HepG2 (cell line): ENCODE results near the gene NPAS2. TPM values are rescaled to one million over a fixed set of nuclear protein-coding genes. Genes with fewer than 3 reads are reported as not detected.

Experiments used
- ATAC-seq: fragments of 200-7000 bp; cut with Tn5 transposase; 3 replicates; pipeline ENCODE4 v1.9.1; 2020; ENCODE audit warnings: mild to moderate bottlenecking, moderate library complexity
- BruUV-seq: library from RNA; stranded (reverse); fragments of 400-500 nt; replicated peaks from 2 replicates; lab custom pipeline; 2021; lab: Mats Ljungman, UMichigan
- CTCF ChIA-PET: fragments of 300-600 bp; formaldehyde crosslinking; extraction: SDS; loops from one replicate; lab custom pipeline; 2021; ENCODE audit warnings: low total read pairs, inconsistent platforms, low intra/inter-chr PET ratio; lab: Yijun Ruan, JAX
- POLR2A ChIA-PET: fragments of 350-600 bp; sonication (Branson Sonifier 250); formaldehyde crosslinking; loops from one replicate; lab custom pipeline; 2020; ENCODE audit warnings: antibody characterized with exemption, inconsistent platforms; lab: Yijun Ruan, JAX
- DNase-seq: peaks from one replicate; pipeline ENCODE4 v3.0.0-alpha.2; 2015; ENCODE audit warnings: low spot score
- FAIRE-seq: peaks from 3 replicates; lab custom pipeline; 2011; peaks lifted over from hg19 to GRCh38; lab: Jason Lieb, UNC
- H2AFZ ChIP-seq: one replicate; pipeline ENCODE4 v1.6.1; 2011; ENCODE audit warnings: low read length, inconsistent platforms
- H3K27ac ChIP-seq: fragments of 300-600 bp; 3 replicates; pipeline ENCODE4 v1.8.0; 2011; ENCODE audit warnings: mixed run types, mild to moderate bottlenecking, mixed read lengths, low read length, inconsistent platforms; ENCODE audit not compliant: insufficient read depth; ENCODE audit errors: extremely low read length
- H3K27me3 ChIP-seq, 2 experiments: fragments of 200-600 bp in 1 of 2; 2 replicates in 1 of 2; 3 replicates in 1 of 2; pipeline versions ENCODE4 v1.6.0 to v1.8.0; 2011; ENCODE audit warnings: low read length in 2 of 2, mild to moderate bottlenecking in 2 of 2, moderate library complexity in 2 of 2, inconsistent platforms in 1 of 2; ENCODE audit not compliant: insufficient read depth in 2 of 2, control insufficient read depth in 1 of 2
- H3K36me3 ChIP-seq, 2 experiments: fragments of 200-600 bp in 1 of 2; replicated peaks in 1 of 2; 2 replicates in 1 of 2; 3 replicates in 1 of 2; pipeline versions ENCODE4 v1.5.1 to v1.8.0; 2011; ENCODE audit warnings: low read length in 2 of 2, inconsistent platforms in 1 of 2; ENCODE audit not compliant: insufficient read depth in 2 of 2, control insufficient read depth in 1 of 2
- H3K4me1 ChIP-seq: 2 replicates; pipeline ENCODE4 v1.5.1; 2012; ENCODE audit warnings: low read length, inconsistent platforms; ENCODE audit not compliant: insufficient read depth
- H3K4me2 ChIP-seq: 2 replicates; pipeline ENCODE4 v1.6.0; 2011; ENCODE audit warnings: low read depth, low read length, inconsistent platforms
- H3K4me3 ChIP-seq, 3 experiments: fragments of 200-600 bp in 1 of 3; sonication (generic), shearing (Covaris generic) in 1 of 3; replicated peaks in 1 of 3; 2 replicates each; pipeline ENCODE4 v1.5.1; 2011 to 2016; ENCODE audit warnings: low read length in 3 of 3, inconsistent platforms in 2 of 3, low read depth in 2 of 3, mild to moderate bottlenecking in 2 of 3, control low read depth in 1 of 3, mixed read lengths in 1 of 3; ENCODE audit not compliant: insufficient read depth in 1 of 3
- H3K79me2 ChIP-seq: one replicate; pipeline ENCODE4 v1.6.1; 2011; ENCODE audit warnings: low read length, inconsistent platforms; ENCODE audit not compliant: insufficient read depth
- H3K9ac ChIP-seq: 2 replicates; pipeline ENCODE4 v1.6.0; 2011; ENCODE audit warnings: mild to moderate bottlenecking, low read depth, low read length, inconsistent platforms; ENCODE audit not compliant: insufficient read depth
- H3K9me3 ChIP-seq: 2 replicates; pipeline ENCODE4 v1.5.1; 2012; ENCODE audit warnings: mild to moderate bottlenecking, low read length
- H4K20me1 ChIP-seq: 2 replicates; pipeline ENCODE4 v1.6.0; 2011; ENCODE audit warnings: inconsistent platforms, mild to moderate bottlenecking, low read length, moderate library complexity; ENCODE audit not compliant: insufficient read depth
- CBX5 ChIP-seq: sonication (generic); formaldehyde crosslinking; IDR thresholded peaks from 2 replicates; pipeline ENCODE4 v1.4.0; 2020; ENCODE audit warnings: missing genetic modification reagents, borderline replicate concordance
- DMTF1 ChIP-seq: sonication (generic); formaldehyde crosslinking; IDR thresholded peaks from 2 replicates; pipeline ENCODE4 v1.4.0; 2020; ENCODE audit warnings: mild to moderate bottlenecking, missing genetic modification reagents
- ESRRA ChIP-seq: sonication (generic); formaldehyde crosslinking; IDR thresholded peaks from 2 replicates; pipeline ENCODE4 v1.5.1; 2020; ENCODE audit warnings: mild to moderate bottlenecking, low read depth, missing genetic modification reagents
- HIVEP1 ChIP-seq: sonication (generic); formaldehyde crosslinking; IDR thresholded peaks from 2 replicates; pipeline ENCODE4 v1.4.0; 2020; ENCODE audit warnings: mild to moderate bottlenecking, missing genetic modification reagents
- HMG20B ChIP-seq: conservative IDR thresholded peaks from 2 replicates; pipeline ENCODE4 v1.6.1; 2016; ENCODE audit warnings: missing genetic modification reagents, missing compliant biosample characterization
- MAFK ChIP-seq, 2 experiments: IDR thresholded peaks in 1 of 2; conservative IDR thresholded peaks in 1 of 2; 2 replicates each; pipeline ENCODE4 v1.6.1; 2011; ENCODE audit warnings: improper control_type of control experiment in 2 of 2, low read length in 2 of 2
- PTBP1 ChIP-seq: fragments of 200-400 bp; formaldehyde crosslinking; IDR thresholded peaks from 2 replicates; pipeline ENCODE4 v1.6.1; 2018; ENCODE audit warnings: low read length, low read depth; ENCODE audit not compliant: poor library complexity, severe bottlenecking
- SPEN ChIP-seq: sonication (generic); formaldehyde crosslinking; IDR thresholded peaks from 2 replicates; pipeline ENCODE4 v1.5.1; 2020; ENCODE audit warnings: low read depth, mild to moderate bottlenecking, missing genetic modification reagents
- TERF1 ChIP-seq: sonication (generic); formaldehyde crosslinking; IDR thresholded peaks from 2 replicates; pipeline ENCODE4 v1.8.0; 2022; ENCODE audit warnings: mild to moderate bottlenecking, missing genetic modification reagents, moderate library complexity
- ZNF276 ChIP-seq: sonication (generic); formaldehyde crosslinking; IDR thresholded peaks from 2 replicates; pipeline ENCODE4 v1.4.0; 2020; ENCODE audit warnings: mild to moderate bottlenecking, low read depth, missing genetic modification reagents
- ZNF296 ChIP-seq: sonication (generic); formaldehyde crosslinking; conservative IDR thresholded peaks from 2 replicates; pipeline ENCODE4 v1.5.0; 2020; ENCODE audit warnings: mild to moderate bottlenecking, missing genetic modification reagents
- ZNF335 ChIP-seq: sonication (generic); formaldehyde crosslinking; IDR thresholded peaks from 2 replicates; pipeline ENCODE4 v1.4.0; 2020; ENCODE audit warnings: missing genetic modification reagents
- ZNF343 ChIP-seq: sonication (generic); formaldehyde crosslinking; IDR thresholded peaks from 2 replicates; pipeline ENCODE4 v1.4.0; 2020; ENCODE audit warnings: mild to moderate bottlenecking, missing genetic modification reagents
- ZNF44 ChIP-seq: sonication (generic); formaldehyde crosslinking; IDR thresholded peaks from 2 replicates; pipeline ENCODE4 v1.5.1; 2020; ENCODE audit warnings: mild to moderate bottlenecking, missing genetic modification reagents
- ZNF737 ChIP-seq: sonication (generic); formaldehyde crosslinking; IDR thresholded peaks from 2 replicates; pipeline ENCODE4 v1.5.0; 2020; ENCODE audit warnings: missing genetic modification reagents, mild to moderate bottlenecking, borderline replicate concordance
- ZNF749 ChIP-seq: sonication (generic); formaldehyde crosslinking; IDR thresholded peaks from 2 replicates; pipeline ENCODE4 v1.8.0; 2022; ENCODE audit warnings: mild to moderate bottlenecking, missing genetic modification reagents, moderate library complexity, borderline replicate concordance
- ZNF75D ChIP-seq: sonication (generic); formaldehyde crosslinking; IDR thresholded peaks from 2 replicates; pipeline ENCODE4 v1.8.1; 2023; ENCODE audit warnings: missing genetic modification reagents, mild to moderate bottlenecking, borderline replicate concordance
- ZNF775 ChIP-seq: sonication (generic); formaldehyde crosslinking; IDR thresholded peaks from 2 replicates; pipeline ENCODE4 v1.4.0; 2020; ENCODE audit warnings: missing genetic modification reagents, mild to moderate bottlenecking, moderate library complexity, borderline replicate concordance
- WGBS: methylation state at CpG from one replicate; pipeline ENCODE4 v1.1.6; 2017; ENCODE audit warnings: low lambda C conversion rate; 5-methylcytosine and 5-hydroxymethylcytosine counted together
- in situ Hi-C: cut with HindIII; loops from 2 replicates; pipeline ENCODE4 v1.10.0; 2017; ENCODE audit warnings: low pct_unique_long_range_greater_than_20kb; ENCODE audit not compliant: extremely low pct_ligation_motif_present
- intact Hi-C: fragments of 100-400 bp; cut with micrococcal nuclease; formaldehyde crosslinking; loops from one replicate; pipeline ENCODE4 v1.10.0; 2022; ENCODE audit not compliant: unreplicated experiment
- polyA plus RNA-seq, 8 experiments: library from polyadenylated mRNA; depleted of rRNA in 3 of 8; stranded (reverse) in 7 of 8; unstranded in 1 of 8; fragments of >200 nt; fragmentation: Illumina TruSeq in 4 of 8; extraction: Trizol in 4 of 8; gene quantifications; 2 replicates each; pipeline versions ENCODE4 v1.2.1 to v1.2.3, GENCODE V29; 2011 to 2016; ENCODE audit warnings: low read depth in 4 of 8, missing spikeins in 1 of 8, mixed read lengths in 1 of 8; ENCODE audit not compliant: insufficient read depth in 1 of 8
- total RNA-seq, 5 experiments: library from RNA; depleted of rRNA; stranded (reverse); fragments of >200 nt; fragmentation: Illumina TruSeq; extraction: Trizol; gene quantifications; 2 replicates each; pipeline ENCODE4 v1.2.3, GENCODE V29; 2016; ENCODE audit warnings: low read depth in 1 of 5

Gene NPAS2
- total and polyA plus RNA-seq, 2 of the 13 experiments (the other 11 are each of a cell fraction or from before 2014, with no cell fraction given): 14.8 to 37.5 TPM

- CTCF ChIA-PET: interaction anchor here (0.6 to 2.0 kb wide), 2 partner anchors 9 to 250 kb away, joined by 5 read pairs; no protein-coding TSS in a partner anchor
- intact Hi-C loops: loop anchor here (10.0 kb wide), 1 partner anchor 85 kb away; no protein-coding TSS in a partner anchor
- FAIRE-seq: no peak
- TF ChIP-seq ZNF343 (CRISPR knock-in tag): no peak
- TF ChIP-seq ZNF335 (CRISPR knock-in tag): no peak
- TF ChIP-seq ZNF296 (CRISPR knock-in tag): no peak
- no peak for TF ChIP-seq ZNF737 (CRISPR knock-in tag)
- no peak for TF ChIP-seq SPEN
- TF ChIP-seq ESRRA (CRISPR knock-in tag): no peak
- no peak for TF ChIP-seq ZNF276 (CRISPR knock-in tag)
- TF ChIP-seq PTBP1: no peak
- no peak for TF ChIP-seq MAFK (conservative IDR thresholded peaks at IDR 0.05 in 1 of 2, IDR thresholded peaks at IDR 0.05 in 1 of 2; ENCODE audit: low read length in 2 of 2)
- no peak for TF ChIP-seq ZNF44 (CRISPR knock-in tag)
- TF ChIP-seq ZNF749 (CRISPR knock-in tag): no peak
- no peak for TF ChIP-seq ZNF75D
- TF ChIP-seq DMTF1 (CRISPR knock-in tag): no peak
- TF ChIP-seq CBX5: no peak
- no peak for TF ChIP-seq TERF1 (CRISPR knock-in tag)
- TF ChIP-seq HIVEP1: no peak
- no peak for TF ChIP-seq ZNF775 (CRISPR knock-in tag)
- no peak for TF ChIP-seq HMG20B
These were observed 160.1 kb downstream of the NPAS2 start for GRCh38 chr2:100980046-100980445.

More at GRCh38 chr2:100980046-100980445, 160.1 kb downstream of the NPAS2 start:
- Histone ChIP-seq H2AFZ (no peak overlapping the region), H3K4me2 (no peak overlapping the region), H3K27ac (no peak overlapping the region), H3K27me3 (no peaks in the 10 kb centered on the region), H3K4me1 (peaks cover 10% of the 10 kb centered on the region), H3K9me3 (no peaks in the 10 kb centered on the region), H3K9ac (no peak overlapping the region), H3K4me3 (no peak overlapping the region), H3K36me3 (peaks cover 49 to 79% of the 10 kb centered on the region in 2 experiments), H3K79me2 (no peaks in the 10 kb centered on the region), H4K20me1 (no peaks in the 10 kb centered on the region)
- ATAC-seq: no peak
- DNase-seq: no peak
- no TSS peak for BruUV-seq
- in situ Hi-C loops: loop anchor here (5.0 kb wide), 1 partner anchor 248 kb away; no protein-coding TSS in a partner anchor
- 98% methylated on average over 12 of the region's 12 CpGs for WGBS
- POLR2A ChIA-PET: no interaction called here
